ENCODE measurements around the gene EPC1.

Gene EPC1

DNA sequence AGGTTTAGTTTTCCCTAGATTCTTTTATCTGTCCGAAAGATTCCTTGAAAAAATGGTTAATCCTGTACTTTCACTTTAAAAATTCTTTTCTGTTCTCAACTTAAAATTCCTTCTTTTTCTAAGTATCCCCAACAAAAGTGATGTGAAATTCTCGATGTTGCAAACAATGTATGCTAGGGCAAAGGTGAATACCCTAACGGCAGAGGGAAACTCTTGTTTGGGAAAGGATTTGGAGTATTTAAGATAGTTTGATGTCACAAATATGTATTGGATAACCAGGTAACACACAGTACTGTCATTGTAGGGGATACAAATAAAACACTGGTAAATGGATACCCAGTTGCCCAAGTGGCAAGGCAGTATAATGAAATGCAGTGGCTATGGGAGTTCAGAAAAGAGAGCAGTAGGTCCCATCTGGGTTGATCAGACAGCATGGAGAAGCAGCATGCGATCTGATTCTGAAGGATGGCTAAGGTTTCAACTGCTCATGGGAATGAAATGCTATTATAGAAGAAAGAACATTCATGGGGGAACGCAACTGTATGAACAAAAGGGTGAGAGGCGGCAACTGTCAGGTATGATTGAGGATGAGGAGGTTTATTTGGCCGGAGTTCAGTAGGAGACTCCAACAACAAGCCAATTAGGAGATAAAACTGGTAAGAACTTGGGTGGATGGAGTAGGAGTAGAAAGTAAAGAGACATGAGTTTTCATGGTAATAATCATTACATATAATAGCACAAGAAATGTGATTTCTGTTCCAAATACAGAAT, 3.2 kb upstream of the EPC1 start:
- TF ChIP-seq, protein P1, sequence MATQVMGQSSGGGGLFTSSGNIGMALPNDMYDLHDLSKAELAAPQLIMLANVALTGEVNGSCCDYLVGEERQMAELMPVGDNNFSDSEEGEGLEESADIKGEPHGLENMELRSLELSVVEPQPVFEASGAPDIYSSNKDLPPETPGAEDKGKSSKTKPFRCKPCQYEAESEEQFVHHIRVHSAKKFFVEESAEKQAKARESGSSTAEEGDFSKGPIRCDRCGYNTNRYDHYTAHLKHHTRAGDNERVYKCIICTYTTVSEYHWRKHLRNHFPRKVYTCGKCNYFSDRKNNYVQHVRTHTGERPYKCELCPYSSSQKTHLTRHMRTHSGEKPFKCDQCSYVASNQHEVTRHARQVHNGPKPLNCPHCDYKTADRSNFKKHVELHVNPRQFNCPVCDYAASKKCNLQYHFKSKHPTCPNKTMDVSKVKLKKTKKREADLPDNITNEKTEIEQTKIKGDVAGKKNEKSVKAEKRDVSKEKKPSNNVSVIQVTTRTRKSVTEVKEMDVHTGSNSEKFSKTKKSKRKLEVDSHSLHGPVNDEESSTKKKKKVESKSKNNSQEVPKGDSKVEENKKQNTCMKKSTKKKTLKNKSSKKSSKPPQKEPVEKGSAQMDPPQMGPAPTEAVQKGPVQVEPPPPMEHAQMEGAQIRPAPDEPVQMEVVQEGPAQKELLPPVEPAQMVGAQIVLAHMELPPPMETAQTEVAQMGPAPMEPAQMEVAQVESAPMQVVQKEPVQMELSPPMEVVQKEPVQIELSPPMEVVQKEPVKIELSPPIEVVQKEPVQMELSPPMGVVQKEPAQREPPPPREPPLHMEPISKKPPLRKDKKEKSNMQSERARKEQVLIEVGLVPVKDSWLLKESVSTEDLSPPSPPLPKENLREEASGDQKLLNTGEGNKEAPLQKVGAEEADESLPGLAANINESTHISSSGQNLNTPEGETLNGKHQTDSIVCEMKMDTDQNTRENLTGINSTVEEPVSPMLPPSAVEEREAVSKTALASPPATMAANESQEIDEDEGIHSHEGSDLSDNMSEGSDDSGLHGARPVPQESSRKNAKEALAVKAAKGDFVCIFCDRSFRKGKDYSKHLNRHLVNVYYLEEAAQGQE (IDR thresholded peaks at IDR 0.05; ENCODE audit: low read depth), result no peak
- TF ChIP-seq TCF12 (IDR thresholded peaks at IDR 0.05; ENCODE audit: low read depth) (no peak), ZBTB7A (IDR thresholded peaks at IDR 0.05; ENCODE audit: low read depth) (no peak), NFIC (IDR thresholded peaks at IDR 0.05) (no peak), TEAD4 (IDR thresholded peaks at IDR 0.05) (no peak), YY1 (IDR thresholded peaks at IDR 0.05; ENCODE audit: low read depth) (no peak), TAF1 (IDR thresholded peaks at IDR 0.05; ENCODE audit: low read depth) (no peak), CEBPB (IDR thresholded peaks at IDR 0.05) (no peak), EGR1 (IDR thresholded peaks at IDR 0.05) (no peak), EP300 (IDR thresholded peaks at IDR 0.05; ENCODE audit: borderline replicate concordance) (no peak), RAD21 (IDR thresholded peaks at IDR 0.05; ENCODE audit: low read depth) (no peak), CREB1 (IDR thresholded peaks at IDR 0.05; ENCODE audit: low read depth) (no peak), FOXM1 (IDR thresholded peaks at IDR 0.05; ENCODE audit: borderline replicate concordance, low read depth) (no peak)
- TF ChIP-seq, protein P2, sequence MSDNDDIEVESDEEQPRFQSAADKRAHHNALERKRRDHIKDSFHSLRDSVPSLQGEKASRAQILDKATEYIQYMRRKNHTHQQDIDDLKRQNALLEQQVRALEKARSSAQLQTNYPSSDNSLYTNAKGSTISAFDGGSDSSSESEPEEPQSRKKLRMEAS (IDR thresholded peaks at IDR 0.05), result no peak
- TF ChIP-seq, protein P3, sequence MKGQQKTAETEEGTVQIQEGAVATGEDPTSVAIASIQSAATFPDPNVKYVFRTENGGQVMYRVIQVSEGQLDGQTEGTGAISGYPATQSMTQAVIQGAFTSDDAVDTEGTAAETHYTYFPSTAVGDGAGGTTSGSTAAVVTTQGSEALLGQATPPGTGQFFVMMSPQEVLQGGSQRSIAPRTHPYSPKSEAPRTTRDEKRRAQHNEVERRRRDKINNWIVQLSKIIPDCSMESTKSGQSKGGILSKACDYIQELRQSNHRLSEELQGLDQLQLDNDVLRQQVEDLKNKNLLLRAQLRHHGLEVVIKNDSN (IDR thresholded peaks at IDR 0.05), result no peak

DNA sequence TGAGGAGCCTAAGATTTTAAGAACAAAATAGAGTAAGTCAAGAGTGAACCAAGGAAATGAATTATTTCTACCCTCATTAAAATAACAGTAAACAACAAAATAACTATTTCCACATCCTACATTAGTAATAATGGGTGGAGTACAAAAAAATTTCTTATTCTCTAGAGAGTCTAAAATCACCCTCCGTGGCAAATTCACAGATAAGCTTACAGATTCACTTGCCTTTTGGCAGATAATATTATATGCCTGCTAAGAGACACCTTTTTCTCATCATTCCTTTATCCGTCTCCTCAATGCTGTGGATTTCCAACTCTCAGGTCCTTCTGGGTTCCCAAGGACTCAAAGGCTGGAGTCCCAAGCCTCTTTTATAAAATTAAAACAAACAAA, 2.2 kb upstream of the EPC1 start:
- no peak for TF ChIP-seq TCF12 (IDR thresholded peaks at IDR 0.05; ENCODE audit: low read depth)
- no peak for TF ChIP-seq NFIC (IDR thresholded peaks at IDR 0.05)
- TF ChIP-seq ZBTB7A (IDR thresholded peaks at IDR 0.05; ENCODE audit: low read depth), result no peak
- no peak for TF ChIP-seq TEAD4 (IDR thresholded peaks at IDR 0.05)
- TF ChIP-seq FOXM1 (IDR thresholded peaks at IDR 0.05; ENCODE audit: borderline replicate concordance, low read depth), result no peak
- no peak for TF ChIP-seq YY1 (IDR thresholded peaks at IDR 0.05; ENCODE audit: low read depth)
- TF ChIP-seq, protein P2 (IDR thresholded peaks at IDR 0.05), result no peak
- TF ChIP-seq CEBPB (IDR thresholded peaks at IDR 0.05), result no peak
- no peak for TF ChIP-seq TAF1 (IDR thresholded peaks at IDR 0.05; ENCODE audit: low read depth)
- no peak for TF ChIP-seq RAD21 (IDR thresholded peaks at IDR 0.05; ENCODE audit: low read depth)
- TF ChIP-seq EP300 (IDR thresholded peaks at IDR 0.05; ENCODE audit: borderline replicate concordance), result no peak
- TF ChIP-seq, protein P3 (IDR thresholded peaks at IDR 0.05), result no peak
- TF ChIP-seq, protein P1 (IDR thresholded peaks at IDR 0.05; ENCODE audit: low read depth), result no peak
- no peak for TF ChIP-seq EGR1 (IDR thresholded peaks at IDR 0.05)
- no peak for TF ChIP-seq CREB1 (IDR thresholded peaks at IDR 0.05; ENCODE audit: low read depth)

DNA sequence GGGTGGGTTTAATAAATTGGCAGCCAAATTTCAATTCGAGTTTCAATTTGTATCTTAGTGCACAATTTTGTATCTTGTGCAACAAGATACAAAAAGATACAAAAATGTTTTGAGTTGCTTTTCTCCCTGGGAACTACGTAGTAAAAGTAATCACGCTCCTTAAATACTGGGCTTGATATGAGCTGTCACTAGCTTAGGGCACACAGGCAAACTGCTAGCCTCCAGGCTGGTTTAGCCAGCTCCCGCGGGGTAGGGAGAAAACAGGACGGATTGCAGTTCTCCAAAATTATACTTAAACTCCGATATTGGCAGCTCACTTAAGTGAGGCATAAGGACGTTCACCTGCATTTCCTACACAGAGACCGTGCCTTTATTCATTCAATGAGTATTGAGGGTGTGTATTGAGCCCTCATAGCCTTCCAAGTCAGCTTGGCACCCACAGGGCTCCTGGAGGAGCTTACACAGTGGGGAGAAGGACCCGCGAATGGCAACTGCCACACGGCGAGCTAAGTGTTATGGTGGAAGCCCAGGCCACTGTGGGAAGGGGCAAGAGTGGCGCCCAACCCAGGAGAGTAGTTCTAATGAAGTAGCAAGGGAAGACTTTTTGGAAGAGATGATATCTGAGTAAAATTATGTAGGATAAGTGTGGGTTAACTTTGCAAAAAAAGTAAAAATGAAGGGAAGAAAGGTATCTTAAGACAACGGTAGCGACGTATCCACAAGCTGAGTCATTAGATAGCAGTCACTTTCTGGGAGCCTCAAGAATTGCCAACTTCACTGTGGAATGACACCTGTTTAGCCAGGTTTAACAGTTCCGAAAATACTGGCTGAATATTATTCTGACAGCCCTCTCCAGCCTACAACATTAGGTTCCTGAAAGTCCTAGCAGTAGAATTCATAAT, 1.6 kb upstream of the EPC1 start:
- TF ChIP-seq, protein P2 (IDR thresholded peaks at IDR 0.05), result no peak
- TF ChIP-seq CEBPB (IDR thresholded peaks at IDR 0.05) (no peak), EGR1 (IDR thresholded peaks at IDR 0.05) (no peak)
- TF ChIP-seq, protein P1 (IDR thresholded peaks at IDR 0.05; ENCODE audit: low read depth), result no peak
